HG03520 (cell line): ENCODE measurements around the gene COMP.

ENCODE experiments used
- ATAC-seq: cut with Tn5 transposase; IDR thresholded peaks from one replicate; pipeline ENCODE4 v1.9.1; 2021; ENCODE audit warnings: mild to moderate bottlenecking, moderate library complexity; ENCODE audit not compliant: unreplicated experiment

The COMP gene

GRCh38 chr19:18783958-18784785, 6.9 kb downstream of the COMP start:
- ATAC-seq: no peak

- no peak for ATAC-seq
Observed at GRCh38 chr19:18782559-18783225, 8.4 kb downstream of the COMP start.

- no peak for ATAC-seq
Observed at GRCh38 chr19:18781885-18782527, 9.1 kb downstream of the COMP start.

GRCh38 chr19:18781047-18781600, 10.0 kb downstream of the COMP start:
- no peak for ATAC-seq

- no peak for ATAC-seq
Observed at GRCh38 chr19:18780631-18781030, 10.5 kb downstream of the COMP start.

- no peak for ATAC-seq
Observed at GRCh38 chr19:18780081-18780480, 11.0 kb downstream of the COMP start.

GRCh38 chr19:18778826-18779495, 12.1 kb downstream of the COMP start:
- ATAC-seq: no peak

- ATAC-seq: no peak
Observed at GRCh38 chr19:18778076-18778389, 13.1 kb downstream of the COMP start.

- ATAC-seq: no peak
Observed at GRCh38 chr19:18777301-18778075, 13.6 kb downstream of the COMP start.

GRCh38 chr19:18776736-18777135, 14.4 kb downstream of the COMP start:
- no peak for ATAC-seq

GRCh38 chr19:18776288-18776594, 14.9 kb downstream of the COMP start:
- no peak for ATAC-seq

GRCh38 chr19:18775586-18776287, 15.4 kb downstream of the COMP start:
- no peak for ATAC-seq

GRCh38 chr19:18774782-18775444, 16.2 kb downstream of the COMP start:
- no peak for ATAC-seq

GRCh38 chr19:18774107-18774506, 17.0 kb downstream of the COMP start:
- ATAC-seq: no peak

- ATAC-seq: no peak
Observed at GRCh38 chr19:18773682-18774081, 17.4 kb downstream of the COMP start.

GRCh38 chr19:18772620-18773587, 18.2 kb downstream of the COMP start:
- no peak for ATAC-seq

- no peak for ATAC-seq
Observed at GRCh38 chr19:18771328-18772242, 19.5 kb downstream of the COMP start.
